PFSK-1 (cell line): ENCODE results near the gene G0S2.

Source experiments
- FOXP2 ChIP-seq: optimal IDR thresholded peaks from 2 replicates; pipeline ENCODE3; 2011; ENCODE audit warnings: borderline replicate concordance, control low read depth, inconsistent platforms; ENCODE audit not compliant: insufficient read depth; ENCODE audit errors: extremely low read length, extremely low read depth
- POLR2AphosphoS5 ChIP-seq: IDR thresholded peaks from 2 replicates; pipeline ENCODE4 v1.6.1; 2012; ENCODE audit warnings: low read depth, mild to moderate bottlenecking, control low read depth, low read length, moderate library complexity
- REST ChIP-seq, 2 experiments: IDR thresholded peaks; 2 replicates each; pipeline versions ENCODE4 v1.6.1 to v1.8.0; 2011 to 2012; ENCODE audit warnings: low read depth in 2 of 2, low read length in 2 of 2, control low read depth in 1 of 2, inconsistent platforms in 1 of 2, mild to moderate bottlenecking in 1 of 2, moderate library complexity in 1 of 2; ENCODE audit not compliant: insufficient read depth in 1 of 2
- SIN3A ChIP-seq: IDR thresholded peaks from 2 replicates; pipeline ENCODE4 v1.6.1; 2012; ENCODE audit warnings: mild to moderate bottlenecking, low read length, moderate library complexity, borderline replicate concordance; ENCODE audit not compliant: insufficient read depth
- TAF1 ChIP-seq: IDR thresholded peaks from 2 replicates; pipeline ENCODE4 v1.6.1; 2012; ENCODE audit warnings: low read length, control low read depth, borderline replicate concordance; ENCODE audit not compliant: insufficient read depth

The G0S2 gene

DNA sequence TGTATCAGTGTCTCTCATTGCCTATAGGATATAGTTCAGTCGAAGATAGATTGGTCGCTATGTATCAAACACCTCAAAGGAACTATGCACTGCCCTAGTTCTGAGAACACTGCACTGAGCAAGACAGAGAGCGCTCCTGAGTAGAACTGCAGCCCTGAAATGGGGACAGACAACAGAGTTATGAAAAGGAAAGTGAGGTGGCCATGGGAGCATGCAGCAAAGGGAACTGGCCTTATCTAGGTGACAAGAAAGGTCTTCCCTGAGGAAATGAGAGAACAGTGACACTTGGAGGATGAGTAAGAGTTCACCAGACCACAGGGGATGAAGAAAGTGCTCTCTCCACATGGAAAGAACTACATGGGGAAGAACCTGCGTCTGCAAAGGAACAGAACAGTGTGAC lies 7.5 kb upstream of the G0S2 start:
- TF ChIP-seq REST (IDR thresholded peaks at IDR 0.05; ENCODE audit: insufficient read depth in 1 of 2, low read depth in 2 of 2, low read length in 2 of 2) = no peak

- no peak for TF ChIP-seq REST (IDR thresholded peaks at IDR 0.05; ENCODE audit: insufficient read depth in 1 of 2, low read depth in 2 of 2, low read length in 2 of 2)
- TF ChIP-seq TAF1 = no peak
- no peak for TF ChIP-seq POLR2AphosphoS5
- TF ChIP-seq SIN3A = no peak
- TF ChIP-seq FOXP2 = no peak
Measured at GRCh38 chr1:209670441-209671082, 4.7 kb upstream of the G0S2 start.

DNA sequence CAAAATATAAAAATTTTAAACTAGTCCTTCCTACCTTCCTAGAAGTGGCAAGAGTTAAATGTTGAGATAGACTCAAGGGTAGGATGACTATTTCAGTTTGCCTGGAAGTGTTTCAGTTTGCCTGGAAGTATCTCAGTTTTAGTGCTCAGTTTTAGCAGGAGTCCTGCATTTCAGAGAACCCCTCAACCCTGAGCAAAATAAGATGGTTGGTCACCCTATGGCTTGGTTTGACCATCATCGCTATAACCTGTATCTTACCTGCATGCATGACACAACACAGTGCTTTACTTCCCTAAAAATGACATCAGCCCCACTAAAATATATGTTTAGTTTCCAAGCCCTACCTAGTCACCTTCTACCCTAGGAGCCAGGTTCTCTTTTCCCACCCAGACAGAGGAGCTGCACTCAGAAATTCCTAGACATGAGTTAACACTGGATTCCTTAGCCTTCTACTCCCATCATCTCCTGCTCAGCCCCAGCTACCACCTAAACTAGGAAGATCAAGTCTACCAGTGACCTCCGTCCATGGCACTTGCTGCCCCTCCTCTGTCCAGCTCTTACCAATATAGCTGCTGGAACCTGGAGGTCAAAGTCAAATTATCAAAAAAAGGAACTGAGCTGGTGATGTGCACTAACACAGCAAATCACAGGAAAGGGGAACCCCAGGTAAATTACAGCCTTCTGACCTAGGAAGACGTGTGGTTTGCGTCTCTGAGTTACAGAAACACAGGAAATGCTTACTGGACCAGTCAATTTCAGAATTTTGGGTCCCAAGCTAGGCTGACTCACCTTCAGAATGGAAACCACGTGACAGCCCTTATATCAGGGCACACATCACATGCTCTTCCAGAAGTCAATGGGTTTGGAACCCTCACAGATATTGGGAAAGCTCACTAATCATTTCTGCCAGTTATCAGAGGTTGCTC lies 2.2 kb upstream of the G0S2 start:
- TF ChIP-seq POLR2AphosphoS5 (no peak), REST (IDR thresholded peaks at IDR 0.05; ENCODE audit: insufficient read depth in 1 of 2, low read depth in 2 of 2, low read length in 2 of 2) (no peak), FOXP2 (no peak), SIN3A (no peak), TAF1 (no peak)

DNA sequence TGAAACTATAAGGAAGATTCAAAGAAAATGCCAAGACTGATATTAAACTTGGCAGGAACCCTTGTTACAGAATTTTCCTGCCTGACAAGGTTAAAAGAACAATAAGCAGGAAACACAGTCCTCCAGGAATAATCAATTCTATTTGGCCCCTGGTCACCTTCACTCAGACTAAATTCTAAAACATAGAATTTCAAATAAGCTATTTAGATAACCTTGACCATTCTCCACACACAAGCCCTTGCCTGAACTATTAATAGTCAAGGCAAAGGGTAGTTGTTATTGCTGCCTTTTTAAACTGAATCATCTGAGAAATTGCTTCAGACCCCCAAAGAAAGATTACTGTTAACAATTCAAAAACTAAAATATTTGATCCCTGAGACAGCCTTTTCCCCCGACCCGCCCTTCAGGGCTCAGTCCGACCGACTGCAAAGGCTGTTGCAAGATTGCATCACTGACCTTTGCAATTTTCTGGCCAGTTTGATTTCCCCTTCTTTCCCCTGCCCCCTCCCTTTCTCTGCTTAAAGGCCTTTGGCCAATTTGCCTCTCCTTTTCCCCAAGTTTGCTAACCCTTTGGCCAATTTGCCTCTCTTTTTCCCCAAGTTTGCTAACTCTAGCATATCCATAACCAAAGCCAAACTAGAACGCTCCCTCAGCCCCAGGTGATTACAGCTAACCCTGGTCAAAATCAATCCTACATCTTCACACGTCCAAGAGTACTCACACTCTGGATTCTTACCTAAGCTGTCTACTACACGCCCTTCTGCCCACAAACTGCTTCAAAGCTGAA lies 1.4 kb upstream of the G0S2 start:
- TF ChIP-seq FOXP2 = no peak
- TF ChIP-seq SIN3A = no peak
- TF ChIP-seq POLR2AphosphoS5 = no peak
- no peak for TF ChIP-seq REST (IDR thresholded peaks at IDR 0.05; ENCODE audit: insufficient read depth in 1 of 2, low read depth in 2 of 2, low read length in 2 of 2)
- TF ChIP-seq TAF1 = no peak
